Gastrocnemius medialis (tissue), 4 donors: ENCODE measurements around the gene MSH2. TPM values are rescaled to one million over a fixed set of nuclear protein-coding genes. Genes with fewer than 3 reads are reported as not detected.

ENCODE experiments used
- ATAC-seq, 2 donors: fragments of 150-250 bp; one replicate each; pipeline ENCODE4 v1.9.1; 2016
- DNase-seq, 2 donors: peaks; one replicate each; pipeline ENCODE4 v3.0.0-alpha.2; 2019
- H3K27ac ChIP-seq, 4 donors: fragments of 200-600 bp; sonication (generic); 1 replicate in 1 of 4; 2 replicates in 3 of 4; pipeline ENCODE4 v1.5.1; 2016 to 2018; ENCODE audit warnings: mild to moderate bottlenecking in 2 of 4, moderate library complexity in 1 of 4
- H3K27me3 ChIP-seq, 3 donors: fragments of 200-600 bp; sonication (generic) in 2 of 3; 1 replicate in 1 of 3; 2 replicates in 2 of 3; pipeline versions ENCODE4 v1.5.1 to v1.6.0; 2016 to 2019; ENCODE audit warnings: mild to moderate bottlenecking in 1 of 3, moderate library complexity in 1 of 3
- H3K36me3 ChIP-seq, 2 donors: fragments of 200-600 bp; sonication (generic) in 1 of 2; one replicate each; pipeline ENCODE4 v1.5.1; 2017 to 2018
- H3K4me1 ChIP-seq, 2 donors: fragments of 200-600 bp; sonication (generic) in 1 of 2; one replicate each; pipeline ENCODE4 v1.5.1; 2016 to 2017; ENCODE audit warnings: mild to moderate bottlenecking in 2 of 2
- H3K4me3 ChIP-seq, 4 donors: fragments of 200-600 bp; sonication (generic) in 3 of 4; 1 replicate in 1 of 4; 2 replicates in 3 of 4; pipeline ENCODE4 v1.5.1; 2016 to 2019; ENCODE audit warnings: mild to moderate bottlenecking in 2 of 4
- H3K9me3 ChIP-seq, 3 donors: fragments of 200-600 bp; sonication (generic) in 2 of 3; 1 replicate in 1 of 3; 2 replicates in 2 of 3; pipeline ENCODE4 v1.5.1; 2016 to 2019
- CTCF ChIP-seq, 5 experiments: fragments of 450-650 bp in 3 of 5; fragments of 200-600 bp in 2 of 5; sonication (generic) in 2 of 5; IDR thresholded peaks in 4 of 5; conservative IDR thresholded peaks in 1 of 5; 1 replicate in 4 of 5; 2 replicates in 1 of 5; pipeline ENCODE4 v1.5.1; 2016 to 2019; ENCODE audit warnings: antibody characterized with exemption in 5 of 5, mild to moderate bottlenecking in 3 of 5, moderate library complexity in 3 of 5
- POLR2A ChIP-seq, 2 donors: fragments of 450-650 bp; IDR thresholded peaks; one replicate each; pipeline ENCODE4 v1.6.1; 2017; ENCODE audit warnings: antibody characterized with exemption in 2 of 2, mild to moderate bottlenecking in 2 of 2, moderate library complexity in 2 of 2
- in situ Hi-C, 4 donors: fragments of 200-750 bp; cut with MboI; loops; one replicate each; pipeline versions ENCODE4 v1.15.0 to v1.8.0; 2017; ENCODE audit warnings: low sequenced_read_pairs in 4 of 4
- intact Hi-C: fragments of 100-400 bp; cut with DNase I; formaldehyde crosslinking; loops from one replicate; pipeline ENCODE4 v1.15.1; 2023; ENCODE audit warnings: low total_unique reads
- total RNA-seq, 4 donors: library from RNA; depleted of rRNA; stranded (reverse); fragments of >200 nt; gene quantifications; one replicate each; pipeline versions ENCODE4 v1.1.0 to v1.2.3, GENCODE V29; 2016

The MSH2 gene
- total RNA-seq, 4 donors from 2014 or later = 3.5 to 6.4 (median 4.8) TPM

- DNase-seq = no peak
- Histone ChIP-seq H3K9me3 (no peaks in the 10 kb centered on the region), H3K4me1 (no peaks in the 10 kb centered on the region), H3K36me3 (no peaks in the 10 kb centered on the region), H3K27me3 (no peaks in the 10 kb centered on the region), H3K27ac (no peak overlapping the region), H3K4me3 (no peak overlapping the region)
- in situ Hi-C loops = no loop called here
- intact Hi-C loops = no loop called here
- TF ChIP-seq CTCF (IDR thresholded peaks at IDR 0.05 in 4 of 5, conservative IDR thresholded peaks at IDR 0.05 in 1 of 5) = no peak
- TF ChIP-seq POLR2A (IDR thresholded peaks at IDR 0.05) = no peak
- ATAC-seq = no peak
Observed at GRCh38 chr2:47504174-47504810, 101.3 kb downstream of the MSH2 start.

- TF ChIP-seq CTCF (IDR thresholded peaks at IDR 0.05 in 4 of 5, conservative IDR thresholded peaks at IDR 0.05 in 1 of 5) = no peak
- no peak for TF ChIP-seq POLR2A (IDR thresholded peaks at IDR 0.05)
- Histone ChIP-seq H3K36me3 (no peaks in the 10 kb centered on the region), H3K4me3 (no peak overlapping the region), H3K9me3 (no peaks in the 10 kb centered on the region), H3K27ac (no peak overlapping the region), H3K4me1 (no peaks in the 10 kb centered on the region), H3K27me3 (no peaks in the 10 kb centered on the region)
- DNase-seq (no peak), ATAC-seq (no peak)
- in situ Hi-C loops = no loop called here
- intact Hi-C loops = no loop called here
Observed at GRCh38 chr2:47506024-47506423, 103.1 kb downstream of the MSH2 start.

- DNase-seq (no peak), ATAC-seq (no peak)
- no peaks in the 10 kb centered on the region for H3K4me1 ChIP-seq
- H3K27me3 ChIP-seq = no peaks in the 10 kb centered on the region
- intact Hi-C loops = no loop called here
- no peaks in the 10 kb centered on the region for H3K36me3 ChIP-seq
- in situ Hi-C loops = no loop called here
- no peak overlapping the region for H3K4me3 ChIP-seq
- no peak for TF ChIP-seq POLR2A (IDR thresholded peaks at IDR 0.05)
- TF ChIP-seq CTCF (IDR thresholded peaks at IDR 0.05 in 4 of 5, conservative IDR thresholded peaks at IDR 0.05 in 1 of 5) = no peak
- no peak overlapping the region for H3K27ac ChIP-seq
- no peaks in the 10 kb centered on the region for H3K9me3 ChIP-seq
Observed at GRCh38 chr2:47506436-47506835, 103.5 kb downstream of the MSH2 start.

- no peak for ATAC-seq
- intact Hi-C loops = no loop called here
- TF ChIP-seq POLR2A (IDR thresholded peaks at IDR 0.05) = no peak
- TF ChIP-seq CTCF (IDR thresholded peaks at IDR 0.05 in 4 of 5, conservative IDR thresholded peaks at IDR 0.05 in 1 of 5) = no peak
Observed at GRCh38 chr2:47508080-47508479, 105.1 kb downstream of the MSH2 start.

GRCh38 chr2:47508641-47509040, 105.7 kb downstream of the MSH2 start:
- TF ChIP-seq CTCF (IDR thresholded peaks at IDR 0.05 in 4 of 5, conservative IDR thresholded peaks at IDR 0.05 in 1 of 5) = no peak
- no peak for TF ChIP-seq POLR2A (IDR thresholded peaks at IDR 0.05)
- ATAC-seq = no peak
- no peaks in the 10 kb centered on the region for H3K36me3 ChIP-seq
- in situ Hi-C loops = no loop called here
- no peak for DNase-seq
- no peak overlapping the region for H3K4me3 ChIP-seq
- intact Hi-C loops = no loop called here
- no peaks in the 10 kb centered on the region for H3K4me1 ChIP-seq
- H3K9me3 ChIP-seq = no peaks in the 10 kb centered on the region
- H3K27ac ChIP-seq = no peak overlapping the region
- no peaks in the 10 kb centered on the region for H3K27me3 ChIP-seq

More at GRCh38 chr2:47508080-47508479, 105.1 kb downstream of the MSH2 start:
- in situ Hi-C loops = no loop called here
- Histone ChIP-seq H3K27ac (no peak overlapping the region), H3K36me3 (no peaks in the 10 kb centered on the region), H3K4me1 (no peaks in the 10 kb centered on the region), H3K4me3 (no peak overlapping the region), H3K9me3 (no peaks in the 10 kb centered on the region), H3K27me3 (no peaks in the 10 kb centered on the region)
- no peak for DNase-seq
